Transverse colon (tissue), 4 donors: ENCODE measurements around the gene HOXB1.

Experiments
- CTCF ChIP-seq, 5 experiments: fragments of 200-600 bp in 3 of 5; fragments of 450-650 bp in 2 of 5; sonication (generic) in 3 of 5; IDR thresholded peaks; 1 replicate in 2 of 5; 2 replicates in 3 of 5; pipeline ENCODE4 v1.5.1; 2016 to 2017; ENCODE audit warnings: antibody characterized with exemption in 5 of 5, inconsistent platforms in 3 of 5, mild to moderate bottlenecking in 2 of 5, moderate library complexity in 1 of 5
- EP300 ChIP-seq: sonication (generic); formaldehyde crosslinking; IDR thresholded peaks from one replicate; pipeline ENCODE4 v1.6.1; 2017; ENCODE audit warnings: antibody characterized with exemption, low read depth
- POLR2A ChIP-seq: fragments of 450-650 bp; IDR thresholded peaks from one replicate; pipeline ENCODE4 v1.6.1; 2016; ENCODE audit warnings: antibody characterized with exemption, mild to moderate bottlenecking, moderate library complexity
- POLR2AphosphoS5 ChIP-seq, 3 donors: sonication (generic); formaldehyde crosslinking; IDR thresholded peaks; one replicate each; pipeline ENCODE4 v1.6.1; 2016; ENCODE audit warnings: antibody characterized with exemption in 3 of 3

- TF ChIP-seq POLR2A: no peak
- TF ChIP-seq CTCF (IDR thresholded peaks at IDR 0.05): no peak
- TF ChIP-seq EP300: no peak
- no peak for TF ChIP-seq POLR2AphosphoS5 (IDR thresholded peaks at IDR 0.05)
These were observed 17.7 kb downstream of the HOXB1 start for GRCh38 chr17:48513097-48513496.
